GM21360 (cell line): Measurements from ENCODE around the gene RTP5.
"Not testable (repeated sequence)": the region's sequence is repeated elsewhere in the genome, so short reads cannot be mapped to it uniquely, and the experiment has no call there.

Source experiments
- ATAC-seq: cut with Tn5 transposase; IDR thresholded peaks from one replicate; pipeline ENCODE4 v1.9.1; 2021; ENCODE audit warnings: mild to moderate bottlenecking, moderate library complexity; ENCODE audit not compliant: unreplicated experiment

RTP5 gene

GRCh38 chr2:241869087-241869961, at the start of gene RTP5:
RTP5 (plus strand) TSS chr2:241869729; CDS start chr2:241869757, 28 bp downstream.
- no peak for ATAC-seq

- ATAC-seq, result not testable (repeated sequence)
Measured at GRCh38 chr2:241819947-241820624, 49.4 kb upstream of the RTP5 start.

- no peak for ATAC-seq
Measured at GRCh38 chr2:241820625-241821384, 48.7 kb upstream of the RTP5 start.

- no peak for ATAC-seq
Measured at GRCh38 chr2:241821460-241822263, 47.9 kb upstream of the RTP5 start.

GRCh38 chr2:241822264-241822623, 47.3 kb upstream of the RTP5 start:
- no peak for ATAC-seq

- not testable (repeated sequence) for ATAC-seq
Measured at GRCh38 chr2:241823531-241824437, 45.7 kb upstream of the RTP5 start.

- ATAC-seq, result no peak
Measured at GRCh38 chr2:241827394-241827793, 42.1 kb upstream of the RTP5 start.

GRCh38 chr2:241833101-241833663, 36.3 kb upstream of the RTP5 start:
- ATAC-seq, result no peak

GRCh38 chr2:241833756-241834526, 35.6 kb upstream of the RTP5 start:
- ATAC-seq, result not testable (repeated sequence)

GRCh38 chr2:241834527-241835210, 34.9 kb upstream of the RTP5 start:
- no peak for ATAC-seq

GRCh38 chr2:241835611-241836010, 33.9 kb upstream of the RTP5 start:
- ATAC-seq, result no peak

GRCh38 chr2:241836292-241836691, 33.2 kb upstream of the RTP5 start:
- no peak for ATAC-seq

GRCh38 chr2:241837197-241837965, 32.1 kb upstream of the RTP5 start:
- no peak for ATAC-seq

GRCh38 chr2:241841181-241842066, 28.1 kb upstream of the RTP5 start:
- ATAC-seq, result no peak

GRCh38 chr2:241842067-241842415, 27.5 kb upstream of the RTP5 start:
- ATAC-seq, result no peak

- no peak for ATAC-seq
Measured at GRCh38 chr2:241842620-241843211, 26.8 kb upstream of the RTP5 start.
